ENCODE results near the gene ARAP2. TPM values are rescaled to one million over a fixed set of nuclear protein-coding genes. Genes with fewer than 3 reads are reported as not detected.

Gene ARAP2
- total and polyA plus RNA-seq, 9 donors, result 0.76 to 77.3 (median 5.9) TPM

DNA sequence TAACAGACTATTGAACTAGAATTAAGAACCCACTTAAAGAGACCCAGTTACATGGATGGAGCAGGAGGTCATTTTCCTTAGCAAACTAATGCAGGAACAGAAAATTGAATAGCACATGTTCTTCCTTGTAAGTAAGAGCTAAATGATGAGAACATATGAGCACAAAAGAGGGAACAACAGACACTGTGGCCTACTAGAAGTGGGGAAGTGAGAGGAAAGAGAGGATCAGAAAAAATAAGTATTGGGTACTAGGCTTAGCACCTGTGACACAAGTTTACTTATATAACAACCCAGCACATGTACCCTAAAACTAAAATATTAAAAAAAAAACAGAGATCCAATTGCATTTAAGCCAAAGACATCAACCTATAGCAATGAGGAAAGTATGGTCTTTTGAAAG lies 26.2 kb downstream of the ARAP2 start:
- H3K4me1 ChIP-seq (ENCODE audit: insufficient read depth), result no peaks in the 10 kb centered on the region
- no peaks in the 10 kb centered on the region for H3K36me3 ChIP-seq
- H3K9me3 ChIP-seq, result no peaks in the 10 kb centered on the region
- intact Hi-C loops (cut with DNase I), result no loop called here
- H3K4me3 ChIP-seq, result no peak overlapping the region
- TF ChIP-seq EP300 (IDR thresholded peaks at IDR 0.05) (no peak), POLR2A (IDR thresholded peaks at IDR 0.05) (no peak)
- TF ChIP-seq, protein P1, sequence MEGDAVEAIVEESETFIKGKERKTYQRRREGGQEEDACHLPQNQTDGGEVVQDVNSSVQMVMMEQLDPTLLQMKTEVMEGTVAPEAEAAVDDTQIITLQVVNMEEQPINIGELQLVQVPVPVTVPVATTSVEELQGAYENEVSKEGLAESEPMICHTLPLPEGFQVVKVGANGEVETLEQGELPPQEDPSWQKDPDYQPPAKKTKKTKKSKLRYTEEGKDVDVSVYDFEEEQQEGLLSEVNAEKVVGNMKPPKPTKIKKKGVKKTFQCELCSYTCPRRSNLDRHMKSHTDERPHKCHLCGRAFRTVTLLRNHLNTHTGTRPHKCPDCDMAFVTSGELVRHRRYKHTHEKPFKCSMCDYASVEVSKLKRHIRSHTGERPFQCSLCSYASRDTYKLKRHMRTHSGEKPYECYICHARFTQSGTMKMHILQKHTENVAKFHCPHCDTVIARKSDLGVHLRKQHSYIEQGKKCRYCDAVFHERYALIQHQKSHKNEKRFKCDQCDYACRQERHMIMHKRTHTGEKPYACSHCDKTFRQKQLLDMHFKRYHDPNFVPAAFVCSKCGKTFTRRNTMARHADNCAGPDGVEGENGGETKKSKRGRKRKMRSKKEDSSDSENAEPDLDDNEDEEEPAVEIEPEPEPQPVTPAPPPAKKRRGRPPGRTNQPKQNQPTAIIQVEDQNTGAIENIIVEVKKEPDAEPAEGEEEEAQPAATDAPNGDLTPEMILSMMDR (IDR thresholded peaks at IDR 0.05), result no peak
- H3K27ac ChIP-seq, result no peak overlapping the region
- no peak for DNase-seq
- H3K27me3 ChIP-seq, result no peaks in the 10 kb centered on the region

DNA sequence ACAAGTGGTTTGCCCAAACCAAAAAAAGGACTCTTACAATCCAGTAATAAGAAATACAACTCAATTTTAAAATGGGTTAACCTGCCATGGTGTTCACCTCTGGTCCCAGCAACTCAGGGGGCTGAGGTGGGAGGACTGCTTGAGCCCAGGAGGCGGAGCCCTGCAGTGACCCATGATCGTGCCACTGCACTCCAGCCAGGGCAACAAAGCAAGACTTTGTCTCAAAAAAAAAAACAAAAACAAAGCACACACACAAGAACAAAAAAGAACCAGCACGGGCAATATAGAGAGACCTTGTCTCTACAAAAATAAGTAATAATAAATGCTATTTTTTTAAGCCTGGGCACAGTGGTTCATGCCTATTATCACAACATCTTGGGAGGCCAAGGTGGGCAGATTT lies 28.7 kb downstream of the ARAP2 start:
- Histone ChIP-seq H3K27ac (no peak overlapping the region), H3K36me3 (no peaks in the 10 kb centered on the region), H3K4me1 (ENCODE audit: insufficient read depth) (no peaks in the 10 kb centered on the region), H3K27me3 (no peaks in the 10 kb centered on the region), H3K4me3 (no peak overlapping the region), H3K9me3 (no peaks in the 10 kb centered on the region)
- no peak for DNase-seq
- intact Hi-C loops (cut with DNase I), result no loop called here
- no peak for TF ChIP-seq POLR2A (IDR thresholded peaks at IDR 0.05)
- 84 to 91% (median 90%) methylated on average over 3 of the region's 3 CpGs for WGBS, 3 donors

DNA sequence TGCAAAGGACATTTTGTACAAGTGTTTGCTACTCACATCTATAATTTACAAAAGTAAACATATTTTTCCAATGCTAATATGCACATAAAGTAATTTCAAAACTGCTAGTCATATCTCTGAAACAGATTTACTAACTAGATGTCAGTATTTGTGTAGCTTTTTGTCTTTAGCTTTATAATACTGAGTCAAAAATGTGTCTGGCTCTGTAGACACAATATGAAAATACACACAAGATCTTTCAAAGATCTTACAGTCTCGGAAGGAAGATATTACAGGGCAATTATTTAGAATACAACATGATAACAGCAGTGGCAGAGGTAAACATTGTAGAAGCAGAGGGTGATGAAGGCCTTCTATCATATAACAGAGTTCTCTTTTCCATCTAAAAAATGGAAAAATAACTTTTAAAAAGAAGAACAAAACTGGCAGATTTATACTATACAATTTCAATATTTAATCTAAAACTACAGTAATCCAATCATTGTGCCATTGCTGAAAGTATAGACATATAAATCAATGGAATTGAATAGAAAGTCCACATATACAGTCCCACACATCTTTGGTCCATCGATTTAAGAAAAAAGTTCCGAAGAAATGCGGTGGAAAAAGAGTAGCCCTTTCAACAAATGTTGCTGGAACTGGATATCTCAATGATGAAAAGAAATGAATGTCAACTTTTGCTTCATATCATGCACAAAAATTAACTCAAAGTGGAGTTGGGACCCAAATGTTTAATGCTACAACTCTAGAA lies 29.4 kb downstream of the ARAP2 start:
- 54 to 74% (median 55%) methylated on average over 4 of the region's 4 CpGs for WGBS, 3 donors
- H3K4me3 ChIP-seq, result no peak overlapping the region
- TF ChIP-seq, protein P1 (IDR thresholded peaks at IDR 0.05), result no peak
- TF ChIP-seq EP300 (IDR thresholded peaks at IDR 0.05) (no peak), POLR2A (IDR thresholded peaks at IDR 0.05) (no peak)
- DNase-seq, result no peak
- H3K36me3 ChIP-seq, result no peaks in the 10 kb centered on the region
- no peak overlapping the region for H3K27ac ChIP-seq
- no peaks in the 10 kb centered on the region for H3K9me3 ChIP-seq
- intact Hi-C loops (cut with DNase I), result no loop called here
- no peaks in the 10 kb centered on the region for H3K4me1 ChIP-seq (ENCODE audit: insufficient read depth)
- H3K27me3 ChIP-seq, result no peaks in the 10 kb centered on the region

DNA sequence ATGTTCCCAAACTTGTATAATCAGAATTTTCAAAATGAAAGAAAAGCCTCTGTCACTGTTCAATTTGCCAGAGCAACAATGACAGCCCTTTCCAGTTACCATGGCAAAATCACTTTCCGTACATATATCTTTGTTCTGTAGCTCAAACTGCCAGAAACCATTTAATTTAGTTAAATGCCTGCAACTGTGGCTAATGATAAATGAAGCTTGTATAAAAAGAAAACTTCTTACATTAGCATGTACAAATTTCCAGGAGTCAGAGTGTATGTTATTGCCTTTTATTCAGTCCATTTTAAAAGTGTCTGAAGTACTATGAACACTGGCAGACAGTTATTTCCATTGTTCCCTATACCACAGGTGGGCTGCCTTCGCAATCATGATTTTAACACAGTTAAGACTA lies 30.3 kb downstream of the ARAP2 start:
- TF ChIP-seq, protein P1 (IDR thresholded peaks at IDR 0.05), result no peak
- TF ChIP-seq POLR2A (IDR thresholded peaks at IDR 0.05), result no peak
- no peak for TF ChIP-seq EP300 (IDR thresholded peaks at IDR 0.05)
- Histone ChIP-seq H3K27ac (no peak overlapping the region), H3K4me1 (ENCODE audit: insufficient read depth) (no peaks in the 10 kb centered on the region), H3K36me3 (no peaks in the 10 kb centered on the region), H3K9me3 (no peaks in the 10 kb centered on the region), H3K4me3 (no peak overlapping the region), H3K27me3 (no peaks in the 10 kb centered on the region)
- intact Hi-C loops (cut with DNase I), result no loop called here
- WGBS, 3 donors, result 66 to 95% (median 91%) methylated on average over 2 of the region's 2 CpGs
- DNase-seq, result no peak

DNA sequence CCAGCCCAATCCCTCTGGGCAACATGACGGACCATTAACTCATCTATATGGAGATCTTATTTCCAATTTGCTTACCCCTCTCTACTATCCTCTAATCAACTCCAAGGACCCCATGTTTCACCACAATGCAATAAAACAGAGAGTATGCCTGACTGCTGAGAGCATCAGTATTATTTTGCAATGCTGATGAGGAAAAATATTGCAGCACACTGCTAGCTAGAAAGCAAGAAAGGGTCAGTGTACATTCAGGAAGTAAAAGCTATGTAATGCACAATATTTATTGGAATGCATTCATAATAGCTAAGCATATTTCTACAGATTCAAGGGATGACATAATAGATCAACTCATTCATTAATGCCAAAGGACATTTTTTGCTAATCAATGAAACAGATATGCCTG lies 33.2 kb downstream of the ARAP2 start:
- Histone ChIP-seq H3K27me3 (no peaks in the 10 kb centered on the region), H3K9me3 (no peaks in the 10 kb centered on the region), H3K36me3 (no peaks in the 10 kb centered on the region), H3K27ac (no peak overlapping the region), H3K4me1 (ENCODE audit: insufficient read depth) (no peaks in the 10 kb centered on the region), H3K4me3 (no peak overlapping the region)
- WGBS, 3 donors, result 86 to 100% (median 90%) methylated on average over 1 of the region's 1 CpG
- no peak for TF ChIP-seq EP300 (IDR thresholded peaks at IDR 0.05)
- TF ChIP-seq, protein P1 (IDR thresholded peaks at IDR 0.05), result no peak
- no peak for TF ChIP-seq POLR2A (IDR thresholded peaks at IDR 0.05)
- intact Hi-C loops (cut with DNase I), result no loop called here
- DNase-seq, result no peak
